GM19239 (cell line): ENCODE results near the gene LDAH.
A peak's percentile ranks its signal among the peaks of the same experiment; 100 is the strongest.

Experiments
- DNase-seq: peaks from one replicate; pipeline ENCODE4 v3.0.0; 2011; ENCODE audit warnings: low spot score; ENCODE audit not compliant: insufficient read length
- FAIRE-seq: peaks from 2 replicates; lab custom pipeline; 2011; peaks lifted over from hg19 to GRCh38; lab: Jason Lieb, UNC

The LDAH gene

DNA sequence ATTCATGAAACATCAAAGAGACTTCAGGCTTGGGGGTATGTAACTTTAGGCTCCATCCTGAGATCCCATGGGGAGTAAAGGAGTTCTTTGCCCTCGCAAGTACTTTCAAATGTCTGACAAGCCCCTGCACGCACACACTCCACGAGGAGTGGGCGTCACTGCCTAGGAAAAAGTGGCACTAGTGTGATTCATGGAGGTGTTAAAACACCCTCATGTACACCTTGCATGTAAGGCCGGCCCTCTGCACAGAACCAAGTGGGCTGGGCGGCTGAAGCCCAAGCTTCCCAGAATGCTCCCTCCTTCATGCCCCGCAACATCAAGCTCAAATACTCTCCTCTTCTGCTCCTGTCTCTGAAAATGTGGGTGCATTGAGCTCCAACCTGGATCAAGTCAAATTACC is 179.8 kb downstream of the LDAH start:
- no peak for FAIRE-seq
- no peak for DNase-seq

DNA sequence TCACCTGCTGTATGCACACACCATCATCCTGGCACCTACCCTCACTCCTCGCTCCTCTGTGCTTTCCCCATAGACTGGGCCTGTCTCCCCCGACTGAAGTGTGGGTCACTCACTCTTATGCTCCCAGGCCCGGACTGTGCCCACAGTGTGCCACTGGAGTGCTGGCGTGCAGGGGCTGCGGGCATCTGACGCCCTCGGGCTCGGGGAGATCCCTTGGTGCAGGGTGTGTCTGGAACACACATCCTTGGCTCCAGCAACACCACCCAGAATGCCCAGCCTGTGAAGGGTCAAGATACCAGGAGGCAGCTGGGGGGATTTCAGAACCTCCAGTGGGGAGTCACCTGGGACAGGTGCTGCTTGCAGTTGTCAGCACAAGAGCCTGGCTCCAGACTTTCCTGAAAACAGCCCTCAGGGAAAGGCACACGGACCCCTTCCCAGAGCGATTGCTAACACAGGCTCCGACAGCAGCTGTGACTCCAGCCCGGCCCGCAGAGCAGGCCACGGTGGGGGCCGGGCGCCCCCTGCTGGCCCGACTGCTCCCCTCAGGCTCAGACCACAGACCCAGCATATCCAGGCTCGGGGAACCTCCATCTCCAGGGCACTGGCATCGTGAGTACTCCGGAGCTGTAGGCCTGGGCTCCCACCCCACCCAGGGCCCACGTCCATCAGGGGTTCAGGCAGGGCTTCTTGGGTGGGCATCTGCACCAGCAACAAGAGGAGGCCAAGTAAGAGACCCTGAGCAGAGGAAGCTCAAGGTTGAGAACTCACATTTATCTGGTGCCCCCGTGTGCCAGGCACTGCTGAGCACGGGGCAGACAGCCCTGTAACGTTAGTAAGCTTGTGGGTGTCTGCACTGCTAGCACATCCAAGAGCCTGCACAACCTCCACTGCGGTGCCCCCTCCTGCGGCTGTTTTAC is 180.6 kb downstream of the LDAH start:
- peak; percentile 91 for DNase-seq
- peak; percentile 90 for FAIRE-seq

DNA sequence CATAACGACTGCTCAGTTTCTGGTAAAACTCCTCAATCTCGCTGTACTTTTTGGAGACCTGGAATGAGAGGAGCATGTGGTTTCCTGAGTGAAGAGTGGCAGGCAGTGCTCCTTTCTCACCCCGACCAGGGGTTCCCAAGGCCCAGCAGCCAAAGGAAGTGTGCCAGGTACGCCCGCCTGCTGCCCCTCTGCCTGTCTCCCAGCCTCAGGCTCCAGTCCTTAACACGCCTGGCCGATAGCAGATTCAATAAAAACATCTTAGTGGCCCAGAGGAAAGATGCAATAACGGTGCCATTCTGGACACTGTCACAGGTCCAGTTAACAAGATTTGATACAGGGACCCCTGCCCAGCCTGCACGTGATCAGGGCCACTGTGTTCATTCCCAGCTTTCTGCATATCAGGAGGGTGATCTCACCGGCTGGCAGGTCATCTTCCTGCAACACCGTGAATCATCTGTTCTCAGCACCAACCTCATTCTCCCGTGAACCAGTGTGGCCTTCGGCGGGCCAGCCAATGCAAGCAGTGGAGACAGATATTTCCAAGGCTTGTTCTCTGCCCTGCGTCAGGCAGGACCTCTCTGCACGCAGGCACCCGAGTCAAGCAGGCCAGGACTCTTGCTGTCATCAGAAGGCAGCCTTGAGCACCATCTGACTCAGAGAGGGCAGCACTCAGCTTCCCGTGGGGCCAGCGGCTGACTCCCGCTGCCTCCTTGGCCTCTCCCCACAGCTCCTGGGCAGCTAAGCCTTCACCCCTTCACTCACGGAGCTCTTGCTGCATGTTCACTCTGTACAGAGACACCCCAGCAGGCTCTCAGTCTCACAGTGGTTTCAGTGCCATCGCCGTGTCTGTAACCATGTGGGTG is 181.5 kb downstream of the LDAH start:
- DNase-seq (no peak), FAIRE-seq (no peak)

DNA sequence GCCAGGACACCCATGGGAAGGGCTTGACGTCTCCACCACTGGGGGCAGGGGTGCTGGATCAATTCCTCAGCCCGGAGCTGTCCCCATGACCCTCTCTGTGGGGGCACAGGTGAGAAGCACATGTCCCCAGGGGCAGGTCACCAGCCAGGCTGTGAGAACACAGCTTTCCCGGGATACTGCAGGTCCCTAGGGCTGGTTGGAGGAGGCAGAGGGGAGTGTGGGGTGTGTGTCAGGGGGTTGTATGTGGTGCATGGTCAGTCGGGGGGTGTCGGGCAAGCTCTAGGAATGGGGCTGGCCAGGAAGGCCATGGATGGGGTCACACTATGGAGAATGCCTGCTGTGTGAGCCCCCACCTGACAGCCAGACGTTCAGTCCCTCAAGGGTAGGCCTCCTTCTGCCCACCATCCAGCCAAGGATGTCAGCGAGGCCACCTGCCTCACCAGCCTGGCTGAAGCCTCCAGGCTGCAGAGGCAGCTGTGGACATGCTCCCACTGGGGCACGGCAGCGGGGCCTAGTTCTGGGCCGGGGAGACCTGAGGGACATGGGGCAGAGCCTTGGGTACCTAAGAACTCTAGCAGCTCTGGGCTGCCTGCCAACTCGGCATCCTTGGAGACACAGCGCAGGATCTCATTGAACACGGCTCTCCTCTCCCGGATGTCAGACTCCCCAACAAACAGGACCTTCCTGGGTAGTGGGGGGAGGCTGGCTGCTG is 182.3 kb downstream of the LDAH start:
- DNase-seq: no peak
- no peak for FAIRE-seq

DNA sequence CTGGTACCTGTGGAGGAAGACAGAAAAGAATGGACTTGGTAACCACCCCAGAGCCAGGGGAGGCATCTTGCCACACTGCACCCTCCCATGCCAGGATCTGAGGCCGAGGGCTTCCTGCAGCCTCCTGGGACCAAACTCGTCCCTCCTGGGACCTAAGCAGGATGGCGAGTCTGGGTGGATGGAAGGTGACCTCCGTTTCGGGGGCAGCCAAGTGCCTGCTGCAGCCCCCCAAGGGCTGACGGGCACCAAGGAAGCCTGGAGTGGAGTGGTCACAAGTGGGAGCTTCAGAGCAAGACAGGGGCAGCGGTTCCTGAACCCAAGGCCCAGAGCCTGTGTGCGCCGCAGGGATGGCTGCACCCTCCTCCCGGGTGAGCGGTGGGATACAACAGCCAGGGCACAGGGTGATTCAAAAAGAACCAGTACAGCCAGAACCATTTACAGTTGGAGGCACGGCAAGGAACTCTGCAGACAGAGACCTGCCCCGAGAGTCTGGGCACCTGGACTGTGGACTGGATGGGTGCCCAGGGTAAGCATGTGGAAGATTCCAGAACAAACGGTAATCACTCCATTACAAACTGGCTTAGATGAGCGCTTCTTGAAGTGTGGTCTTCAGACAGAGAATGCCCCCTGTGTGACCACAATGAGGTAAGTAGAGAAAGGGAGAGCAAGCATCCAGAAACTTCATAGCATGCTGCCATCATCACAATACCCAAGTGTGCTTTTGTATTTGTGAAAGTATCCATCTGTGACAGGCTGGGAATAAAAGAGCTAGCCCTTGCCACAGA is 184.1 kb downstream of the LDAH start:
- FAIRE-seq (no peak), DNase-seq (no peak)

DNA sequence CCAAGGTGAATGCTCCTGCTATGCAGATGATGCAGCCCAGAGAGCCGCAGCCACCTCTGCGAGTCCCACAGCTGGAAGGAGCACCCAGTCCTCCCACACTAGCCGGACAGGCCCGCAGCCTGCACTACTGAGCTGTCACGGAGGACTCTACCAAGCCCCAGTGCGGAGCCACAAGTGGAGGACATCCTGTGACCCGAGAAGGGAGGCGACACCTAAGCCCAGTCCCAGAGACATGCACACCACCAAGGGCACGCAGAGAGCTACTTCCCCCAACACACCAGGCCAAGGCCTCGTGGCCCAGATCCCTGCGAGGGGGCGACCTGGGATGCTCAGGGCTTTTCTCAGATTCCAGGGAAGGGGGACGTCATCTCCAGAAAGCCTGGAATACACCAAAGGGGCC is 184.9 kb downstream of the LDAH start:
- FAIRE-seq: no peak
- DNase-seq: no peak

DNA sequence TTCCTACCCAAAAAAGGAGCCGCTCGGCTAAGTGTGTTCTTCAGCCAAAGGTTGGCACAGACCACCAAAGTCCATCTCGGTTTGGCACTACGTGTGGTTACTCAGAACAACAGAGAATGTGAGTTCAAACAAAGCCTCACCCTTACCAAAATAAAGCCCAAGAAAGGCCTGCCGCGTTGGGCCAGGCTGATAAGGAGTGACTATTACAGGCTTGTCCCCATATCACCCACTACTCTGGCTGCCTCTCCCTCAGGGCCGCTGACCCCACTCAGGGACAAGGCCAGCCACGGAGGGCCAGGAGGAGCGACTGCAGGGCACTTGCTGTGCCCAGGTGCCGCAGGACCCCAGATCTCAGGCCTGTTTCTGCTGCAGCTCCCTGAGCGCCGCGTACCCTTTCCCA is 185.8 kb downstream of the LDAH start:
- FAIRE-seq (no peak), DNase-seq (no peak)

DNA sequence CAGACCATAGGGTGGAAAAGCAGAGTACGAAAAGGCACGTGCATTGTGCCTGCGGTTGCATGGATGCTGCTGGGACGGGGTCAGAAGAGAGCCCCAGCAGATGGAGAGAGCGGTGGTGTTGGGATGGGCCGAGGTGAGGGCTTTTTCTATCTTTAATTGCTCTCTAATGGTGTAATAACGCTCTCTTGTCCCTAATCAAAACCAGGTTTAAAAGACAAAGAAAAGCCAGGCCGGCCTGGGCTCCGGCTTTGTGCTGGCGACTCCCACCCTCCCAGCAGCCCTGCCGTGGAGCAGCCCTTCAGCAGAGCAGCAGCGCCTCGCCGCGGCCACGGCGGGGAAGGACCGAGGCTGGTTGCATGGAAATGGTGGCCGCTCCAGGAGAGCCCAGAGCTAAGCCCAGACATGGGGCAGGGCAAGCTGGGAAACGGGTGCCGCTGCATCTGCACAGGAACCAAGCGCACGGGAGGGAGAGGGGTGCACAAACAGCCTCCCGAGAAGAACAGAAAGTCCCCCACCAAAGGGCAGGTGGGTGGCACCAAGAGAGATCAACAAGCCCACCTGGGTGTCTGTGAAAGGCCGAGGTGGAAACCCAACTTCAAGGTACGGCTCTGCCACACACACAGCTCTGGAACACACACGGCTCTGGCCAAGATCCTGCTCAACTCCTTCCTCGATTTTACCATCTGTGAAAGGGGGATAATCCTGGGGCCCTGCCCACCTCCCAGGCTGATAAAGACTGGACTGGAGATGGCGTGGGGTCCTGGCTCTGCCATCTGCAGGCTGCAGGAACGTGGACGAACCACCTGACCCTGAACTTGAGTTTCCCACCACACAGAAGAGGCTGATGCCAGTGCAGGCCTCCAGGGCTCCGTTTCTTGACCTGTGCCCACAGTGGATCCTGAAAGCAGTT is 187.0 kb downstream of the LDAH start:
- DNase-seq (peak; percentile 90), FAIRE-seq (peak; percentile 95)

DNA sequence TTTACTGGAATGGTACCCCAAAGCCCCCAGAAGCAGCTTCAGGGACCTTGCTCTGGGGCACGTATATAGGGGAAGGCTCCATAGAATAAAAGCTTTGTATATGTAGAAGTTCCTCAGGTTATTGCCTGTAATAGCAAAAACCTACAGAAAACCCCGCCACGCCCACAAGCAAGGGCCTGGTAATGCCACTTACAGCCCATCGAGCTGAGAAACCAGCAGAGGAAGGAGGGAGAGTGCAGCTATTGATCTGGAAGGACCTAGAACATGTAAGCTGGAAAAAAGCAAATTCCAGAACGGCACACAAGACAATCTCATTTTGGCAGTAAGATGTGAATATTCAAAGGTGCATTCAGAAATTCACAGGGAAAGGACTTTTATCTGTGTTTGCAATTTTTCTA is 187.8 kb downstream of the LDAH start:
- no peak for DNase-seq

DNA sequence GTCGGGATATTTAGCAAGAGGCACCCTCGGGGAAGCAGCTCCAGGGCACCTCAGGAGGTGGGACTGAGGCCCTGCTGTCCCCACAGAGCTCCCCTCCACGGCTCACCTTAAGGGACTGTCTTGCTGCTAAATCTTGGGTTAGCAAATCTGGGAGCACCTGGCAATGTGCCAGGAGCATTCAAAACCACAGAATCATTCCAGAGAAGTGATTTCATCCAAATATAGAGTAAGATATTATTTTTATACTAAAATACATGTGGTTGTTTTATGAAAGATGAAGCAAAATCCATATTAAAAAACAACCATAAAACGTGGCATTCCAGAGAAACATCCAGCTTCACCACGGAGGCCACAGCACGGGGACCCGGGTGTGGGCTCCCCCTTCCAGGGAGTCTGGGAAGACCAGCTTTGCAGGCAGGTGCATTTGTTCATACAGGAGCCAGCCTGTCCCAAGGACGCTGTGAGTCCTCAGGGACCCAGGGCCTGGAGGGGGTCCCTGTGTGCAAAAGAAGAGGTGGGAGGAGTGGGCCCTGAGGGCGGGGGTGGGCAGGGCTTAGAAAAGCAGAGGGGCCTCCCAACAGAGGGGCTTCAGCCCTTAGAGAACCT is 188.3 kb downstream of the LDAH start:
- FAIRE-seq (no peak), DNase-seq (no peak)

More for the DNA sequence above, 187.8 kb downstream of the LDAH start:
- no peak for FAIRE-seq
